ENCODE data around the gene BICD2.

GRCh38 chr9:92709240-92709639 is 55.4 kb downstream of the BICD2 start:
- TF ChIP-seq ZBED1 (IDR thresholded peaks at IDR 0.05; ENCODE audit: borderline replicate concordance), result no peak
- TF ChIP-seq ATF3 (IDR thresholded peaks at IDR 0.05; ENCODE audit: borderline replicate concordance, extremely low read depth, low read depth, low read length), result no peak
- TF ChIP-seq CEBPB (IDR thresholded peaks at IDR 0.05; ENCODE audit: borderline replicate concordance in 1 of 2, low read depth in 2 of 2, low read length in 2 of 2), result no peak
- no peak for TF ChIP-seq SIN3A (IDR thresholded peaks at IDR 0.05; ENCODE audit: low read depth, low read length)
- TF ChIP-seq MYC (IDR thresholded peaks at IDR 0.05; ENCODE audit: insufficient read depth, insufficient read length, insufficient replicate concordance, low read length, severe bottlenecking), result no peak
- TF ChIP-seq TAF1 (IDR thresholded peaks at IDR 0.05; ENCODE audit: borderline replicate concordance, low read depth, low read length), result no peak
- no peak for TF ChIP-seq ATF2 (IDR thresholded peaks at IDR 0.05; ENCODE audit: low read length)
- TF ChIP-seq POLR2A (IDR thresholded peaks at IDR 0.05; ENCODE audit: low read depth, low read length), result no peak
- TF ChIP-seq BHLHE40 (IDR thresholded peaks at IDR 0.05; ENCODE audit: borderline replicate concordance in 1 of 2, low read depth in 2 of 2, low read length in 1 of 2), result no peak
